GM19099 (cell line): ENCODE results near the gene CTNND2.

Experiments used
- POLR2A ChIP-seq: IDR thresholded peaks from 3 replicates; pipeline ENCODE4 v1.6.1; 2011; ENCODE audit warnings: low read depth; ENCODE audit not compliant: insufficient read length; ENCODE audit errors: extremely low read depth

CTNND2 gene

DNA sequence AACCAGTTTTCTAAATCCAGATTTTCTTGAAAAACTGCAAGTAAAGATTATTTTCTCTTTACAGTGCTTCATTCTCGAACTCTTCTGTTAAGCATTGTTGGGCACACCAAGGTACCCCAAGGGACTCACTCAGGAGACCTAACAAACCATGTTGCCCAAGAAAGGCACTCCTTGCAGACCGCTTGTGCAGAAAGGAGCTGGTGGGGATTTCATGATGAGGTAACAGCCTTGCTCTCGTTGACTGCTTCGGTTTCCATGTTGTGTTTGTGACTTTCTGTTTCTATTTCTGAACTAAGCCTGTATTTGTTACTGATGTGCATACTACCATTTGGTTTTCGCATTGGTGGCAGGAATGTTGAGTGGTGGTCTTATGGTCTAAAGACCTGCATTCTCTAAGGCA lies 876.6 kb downstream of the CTNND2 start:
- TF ChIP-seq POLR2A, result no peak

DNA sequence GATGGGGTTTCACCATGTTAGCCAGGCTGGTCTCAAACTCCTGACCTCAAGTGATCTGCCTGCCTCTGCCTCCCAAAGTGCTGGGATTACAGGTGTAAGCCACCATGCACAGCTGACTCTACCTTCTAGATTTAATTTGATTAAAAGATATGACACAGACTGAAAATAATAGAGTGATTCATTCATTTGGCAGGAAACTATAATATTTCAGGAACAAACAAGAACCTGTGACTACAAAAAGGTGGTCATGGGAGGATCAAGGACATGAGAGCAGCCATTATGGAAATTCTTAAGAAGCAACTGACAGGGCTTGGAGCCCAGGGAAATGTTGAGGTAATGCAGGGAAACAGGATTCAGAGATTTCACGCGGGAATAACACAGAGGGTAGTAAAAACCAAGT lies 877.7 kb downstream of the CTNND2 start:
- TF ChIP-seq POLR2A, result no peak

DNA sequence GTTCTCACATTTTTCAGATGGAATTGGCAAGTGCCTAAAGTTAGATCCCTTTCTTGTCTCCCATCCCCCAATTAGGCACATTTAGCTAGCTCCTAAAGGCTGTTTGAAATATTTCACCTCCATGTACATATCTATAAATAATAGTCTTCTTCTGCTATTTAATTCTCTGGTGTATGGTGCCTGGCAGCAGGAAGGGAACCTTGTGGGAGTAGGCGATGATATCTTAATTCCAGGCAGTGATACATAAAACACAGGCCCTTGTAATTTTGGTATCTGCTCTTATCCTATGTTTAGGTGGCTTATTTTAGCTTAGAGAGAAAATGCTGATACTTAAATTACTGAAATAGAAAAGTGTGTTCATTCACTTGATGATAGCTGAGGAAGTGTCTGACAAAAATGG lies 880.3 kb downstream of the CTNND2 start:
- TF ChIP-seq POLR2A, result no peak

DNA sequence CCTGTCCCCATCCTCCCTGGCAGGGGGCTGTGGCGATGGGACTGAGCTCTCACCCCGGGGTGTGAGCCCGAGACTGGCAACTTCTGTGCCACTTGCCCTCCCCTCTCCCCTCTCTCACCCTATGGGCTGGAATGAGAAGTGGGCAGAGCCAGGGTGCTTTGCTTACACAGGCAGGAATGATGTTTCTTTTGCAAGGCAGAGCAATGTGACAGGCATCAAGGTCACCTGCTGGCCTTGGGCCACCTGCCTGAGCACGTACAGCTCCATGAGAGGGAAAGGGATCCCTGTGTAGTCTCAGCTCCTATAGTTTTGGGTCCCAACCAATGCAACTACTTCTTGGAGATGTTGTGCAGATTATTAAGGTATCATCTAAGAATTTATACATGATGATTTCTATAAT lies 890.5 kb downstream of the CTNND2 start:
- TF ChIP-seq POLR2A, result no peak

DNA sequence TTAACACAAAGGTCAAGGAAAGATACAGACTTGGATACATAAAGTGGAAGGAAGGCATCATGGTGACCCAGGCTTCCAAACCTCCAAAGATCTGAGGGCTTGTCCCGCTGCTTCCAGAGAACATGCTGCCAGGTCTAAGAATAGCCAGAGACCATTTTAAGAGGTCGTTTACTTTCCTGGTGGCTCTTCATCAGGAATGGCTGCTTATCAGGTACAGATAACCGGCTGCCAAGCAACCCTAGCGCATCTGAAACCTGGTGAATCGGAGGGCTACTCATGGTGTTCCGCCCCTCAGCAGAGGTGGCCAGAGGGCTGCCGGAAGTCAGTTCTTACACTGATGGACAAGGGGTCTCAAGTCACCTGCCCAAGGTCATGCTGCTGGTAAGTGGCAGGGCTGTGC lies 892.0 kb downstream of the CTNND2 start:
- TF ChIP-seq POLR2A, result no peak

DNA sequence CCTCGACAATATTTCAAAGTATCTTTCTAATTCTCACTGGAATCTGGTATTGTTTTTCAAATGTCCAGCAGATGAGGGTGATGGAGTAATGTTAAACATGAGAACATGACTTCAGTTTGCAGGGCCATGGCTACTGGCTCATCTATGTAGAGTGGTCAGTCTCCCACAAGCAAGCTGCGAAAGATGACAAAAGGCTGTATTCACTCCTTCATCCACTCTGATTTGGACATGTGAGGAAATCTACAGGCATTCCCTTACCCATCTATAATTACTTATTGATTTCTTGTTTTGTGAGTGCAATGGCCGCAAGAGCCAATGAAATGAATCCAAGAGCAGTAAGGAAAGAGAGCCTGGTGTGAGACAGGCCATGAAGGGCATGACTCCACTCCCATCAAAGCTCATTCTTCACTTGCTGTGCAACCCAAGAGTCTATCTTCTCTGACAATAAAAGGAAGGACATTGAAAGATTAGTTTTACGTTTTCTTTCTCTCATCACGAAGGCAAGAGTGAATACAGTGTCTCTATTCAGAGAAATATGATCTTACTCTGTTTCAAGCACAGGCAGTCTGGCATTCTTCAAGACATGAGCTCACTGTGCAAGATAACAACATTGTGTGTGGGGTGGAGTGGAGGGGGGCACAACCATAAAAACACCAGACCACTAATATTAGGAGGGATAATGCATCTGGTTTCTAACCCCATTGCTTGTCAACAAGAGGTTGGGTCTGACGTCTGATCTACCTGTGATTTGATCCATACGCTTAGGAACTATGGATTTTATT lies 893.6 kb downstream of the CTNND2 start:
- no peak for TF ChIP-seq POLR2A

DNA sequence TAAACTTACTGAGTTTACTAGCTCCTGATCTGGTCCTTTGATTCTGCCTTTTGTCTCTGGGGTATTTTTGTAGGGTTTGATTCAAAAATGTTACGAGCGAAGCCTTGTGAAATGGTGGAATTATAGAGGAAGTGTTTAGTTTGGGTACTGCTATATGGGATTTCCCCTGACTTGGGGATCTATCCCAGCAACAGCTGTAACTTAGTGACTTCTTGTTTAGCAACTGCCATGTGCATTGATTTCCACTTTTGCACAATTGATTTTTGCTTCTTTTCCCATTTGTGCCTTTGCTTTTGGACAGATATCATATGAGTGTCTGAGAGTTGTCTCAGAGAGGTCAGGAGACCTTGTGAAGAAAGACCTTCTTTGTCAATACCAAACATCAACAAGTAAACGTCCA lies 894.7 kb downstream of the CTNND2 start:
- TF ChIP-seq POLR2A, result no peak

DNA sequence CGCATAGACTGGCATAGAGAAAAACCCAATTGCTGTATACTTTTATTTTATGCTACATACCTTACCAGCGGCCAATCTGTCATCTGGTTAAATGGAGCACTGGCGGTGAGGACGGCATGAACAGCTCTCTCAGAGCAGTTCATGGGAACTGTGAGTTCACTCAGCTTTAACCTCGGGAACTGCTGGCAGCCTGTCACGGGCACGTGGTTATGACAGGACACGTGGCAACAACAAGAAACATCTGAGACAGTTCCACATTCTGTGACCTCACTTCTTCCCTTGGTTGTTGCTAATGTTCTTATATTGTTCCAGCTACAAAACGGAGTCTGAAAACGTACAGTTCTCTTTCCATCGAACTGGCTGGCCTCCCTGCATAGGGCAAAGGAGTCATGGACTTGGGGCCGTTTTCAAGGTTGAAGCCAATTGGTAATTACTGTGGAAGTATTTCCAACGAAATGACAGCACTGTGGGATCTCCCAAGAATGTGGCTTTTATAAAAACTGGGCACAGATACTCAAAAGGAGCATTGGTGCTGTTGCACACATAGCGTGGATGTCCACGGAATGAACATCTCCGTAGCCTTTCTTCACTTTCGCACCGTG lies 896.9 kb downstream of the CTNND2 start:
- no peak for TF ChIP-seq POLR2A

DNA sequence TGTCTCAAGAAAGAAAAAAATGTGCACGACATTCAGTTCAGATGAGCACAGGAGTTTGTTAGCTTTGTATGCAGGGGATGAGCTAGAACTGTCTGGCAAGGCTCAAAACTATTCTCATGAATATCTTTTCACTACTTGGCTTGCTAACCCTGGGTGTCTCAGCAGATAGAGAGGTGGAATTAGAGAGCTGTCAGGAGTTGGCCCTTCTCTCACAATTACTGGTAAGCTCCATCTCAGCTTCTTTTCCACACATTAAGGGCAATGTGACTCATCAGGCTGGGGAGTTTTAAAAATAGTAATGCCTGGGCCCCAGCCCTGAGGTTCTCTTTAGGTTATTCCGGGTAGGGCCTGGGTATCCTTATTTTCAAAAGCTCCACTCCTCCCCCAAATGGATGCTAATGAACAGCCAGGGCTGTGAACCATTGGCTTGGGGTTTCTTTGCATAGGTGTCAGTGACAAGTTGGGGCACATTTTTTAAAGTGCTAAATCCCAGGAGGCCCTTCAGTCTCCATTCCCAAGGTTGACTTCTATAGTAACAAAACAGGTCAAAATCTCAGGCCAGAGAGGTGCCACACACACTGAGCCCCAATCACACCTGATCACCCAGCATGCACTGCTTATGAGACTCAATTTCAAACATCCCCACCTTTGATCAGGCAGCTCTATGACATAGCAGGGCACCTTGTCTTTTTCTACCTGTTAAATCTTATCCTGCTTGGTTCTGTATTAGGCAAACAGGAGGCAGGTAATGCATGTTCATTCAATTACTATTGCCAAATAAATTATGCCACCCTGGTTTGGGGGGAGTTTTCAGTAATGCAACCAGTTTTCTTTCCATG lies 903.5 kb downstream of the CTNND2 start:
- TF ChIP-seq POLR2A, result no peak

DNA sequence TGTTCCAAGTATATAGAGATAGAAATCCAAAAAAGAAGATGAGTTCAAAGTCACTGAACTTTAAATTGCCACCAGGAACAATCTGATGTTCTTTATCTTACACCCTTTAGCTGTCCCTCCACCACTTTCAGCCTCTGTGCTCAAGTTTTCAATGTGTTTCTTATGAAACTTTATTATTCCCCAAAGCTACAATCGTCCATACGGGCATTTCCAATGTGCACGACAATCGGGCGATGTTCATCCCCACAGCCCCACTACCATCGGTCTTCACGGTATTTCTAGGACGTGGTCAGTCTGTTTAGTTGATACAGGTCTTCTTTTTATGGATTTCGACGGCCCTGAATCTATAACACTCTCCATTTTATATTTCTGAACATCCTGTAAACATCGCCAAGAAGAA lies 904.5 kb downstream of the CTNND2 start:
- no peak for TF ChIP-seq POLR2A

DNA sequence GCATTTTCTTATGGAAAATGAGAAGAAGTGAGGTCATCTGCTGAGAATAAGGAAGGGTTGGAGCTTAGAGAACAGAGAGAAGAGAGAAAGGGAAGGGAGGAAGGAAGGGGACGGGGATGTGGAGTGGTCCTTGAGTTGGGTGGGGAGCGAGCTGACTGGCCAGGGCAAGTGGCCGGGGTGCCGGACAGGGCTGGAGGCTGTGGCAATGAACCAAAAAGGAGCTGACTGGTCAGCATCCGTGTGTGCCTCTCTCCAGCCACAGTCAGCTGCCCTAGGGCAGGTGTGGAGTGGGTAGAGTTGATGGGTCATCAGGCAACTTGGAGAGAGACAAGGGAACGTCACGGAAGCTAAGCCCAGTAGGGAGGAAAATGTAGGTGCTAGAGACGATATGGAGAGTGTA lies 908.4 kb downstream of the CTNND2 start:
- TF ChIP-seq POLR2A, result no peak

DNA sequence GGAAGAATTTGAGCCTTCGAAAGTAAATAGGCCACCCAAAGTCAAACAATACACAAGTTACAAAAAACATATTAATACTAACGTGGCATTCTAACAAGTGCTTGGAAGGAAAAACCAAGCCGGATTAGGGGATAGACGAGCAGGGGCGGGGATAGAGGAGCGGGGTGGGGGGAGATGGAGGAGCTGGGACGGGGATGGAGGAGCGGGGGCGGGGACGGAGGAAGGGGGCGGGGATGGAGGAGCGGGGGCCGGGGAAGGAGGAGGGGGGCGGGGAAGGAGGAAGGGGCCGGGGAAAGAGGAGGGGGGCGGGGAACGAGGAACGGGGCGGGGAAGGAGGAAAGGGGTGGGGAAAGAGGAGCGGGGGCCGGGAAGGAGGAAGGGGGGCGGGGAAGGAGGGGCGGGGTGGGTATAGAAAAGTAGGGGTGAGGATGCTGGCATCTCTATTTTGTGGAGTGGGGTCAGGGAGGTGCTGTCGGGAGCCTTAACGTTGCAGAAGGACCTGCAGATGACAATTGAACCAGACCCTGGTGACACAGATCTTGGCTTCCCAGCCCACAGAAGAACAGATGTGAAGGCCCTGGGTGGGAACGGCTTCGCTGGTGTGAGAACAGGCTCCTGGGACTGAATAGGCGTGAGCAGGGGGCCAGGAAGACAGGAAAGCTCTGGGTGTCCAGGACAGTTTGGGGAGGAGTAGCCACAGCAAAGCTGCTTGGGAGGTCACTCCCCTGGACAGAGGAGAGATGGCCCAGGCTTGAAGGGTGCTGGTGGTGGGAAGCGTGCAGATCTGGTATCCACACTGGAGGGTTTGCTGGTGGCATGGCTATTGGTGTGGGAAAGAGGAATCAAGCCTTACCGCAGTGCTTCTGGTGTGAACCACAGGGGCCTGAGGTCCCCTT lies 909.9 kb downstream of the CTNND2 start:
- TF ChIP-seq POLR2A, result no peak

DNA sequence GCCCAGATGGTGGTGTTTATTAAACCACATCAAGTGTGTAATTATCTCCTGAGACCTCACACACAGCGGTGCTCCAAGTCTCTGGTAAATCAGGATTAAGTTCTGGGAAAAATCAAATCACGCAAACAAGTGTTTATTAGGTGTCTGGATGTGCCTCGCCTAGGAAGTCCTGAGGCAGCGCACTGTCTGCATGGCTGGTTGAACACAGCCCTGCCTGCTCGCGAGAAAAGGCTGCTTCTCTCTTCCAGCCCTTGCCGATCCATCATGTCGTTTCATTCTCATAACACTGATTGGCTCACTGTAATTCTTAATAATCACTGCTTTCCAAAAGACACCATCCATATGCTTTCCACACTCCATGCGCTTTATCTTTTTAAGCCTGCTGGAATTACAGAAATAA lies 913.6 kb downstream of the CTNND2 start:
- no peak for TF ChIP-seq POLR2A

DNA sequence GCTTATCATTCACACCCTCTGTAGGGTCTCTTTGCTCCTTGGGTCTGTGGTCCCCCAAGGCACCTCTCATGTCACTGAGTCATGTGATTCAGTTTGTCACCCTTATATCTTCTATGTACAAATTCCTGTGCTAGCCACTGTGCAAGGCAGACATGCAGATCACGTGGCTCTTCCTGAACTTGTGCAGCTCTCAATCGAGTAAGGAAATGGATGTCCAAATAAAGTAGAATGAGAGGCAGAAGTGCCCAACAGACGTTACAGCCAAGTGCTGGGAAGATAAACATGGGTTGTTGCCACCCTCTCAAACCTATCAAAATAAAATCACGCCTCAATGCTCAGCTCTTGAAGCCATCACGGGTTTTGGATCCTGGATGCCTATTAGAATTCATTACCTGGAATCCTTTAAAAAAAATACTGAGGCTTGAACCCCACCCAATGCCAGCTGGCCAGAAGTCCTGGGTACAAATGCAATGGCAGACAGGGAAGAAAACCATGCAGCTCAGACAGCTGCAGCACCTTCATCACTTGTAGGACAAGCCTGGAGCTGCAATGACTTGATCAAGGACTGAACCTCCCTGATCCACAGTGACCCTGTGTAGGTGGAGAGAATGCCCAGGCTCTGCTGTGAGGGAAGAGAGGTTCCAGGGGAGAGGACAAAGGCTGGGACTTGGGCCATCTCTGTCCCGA lies 914.5 kb downstream of the CTNND2 start:
- TF ChIP-seq POLR2A, result no peak

DNA sequence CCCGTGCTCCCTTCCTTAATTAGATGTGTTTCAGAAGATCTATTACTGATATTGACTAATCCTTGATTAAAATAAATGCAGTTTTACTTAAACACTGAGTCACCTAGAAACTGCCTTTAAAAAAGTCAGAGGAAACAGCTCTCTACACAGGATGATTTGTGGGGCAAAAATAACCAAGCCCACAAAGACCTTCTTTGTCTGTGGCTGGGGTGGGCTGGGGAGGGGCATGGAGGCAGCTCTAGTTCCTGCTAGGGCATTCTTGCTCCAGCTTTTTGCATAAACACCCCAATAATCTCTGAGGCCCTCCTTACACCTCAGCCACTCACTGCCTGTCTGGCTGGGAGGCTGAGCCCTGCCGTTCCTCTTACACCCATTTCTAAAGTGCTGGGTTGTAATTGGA lies 915.6 kb downstream of the CTNND2 start:
- no peak for TF ChIP-seq POLR2A

DNA sequence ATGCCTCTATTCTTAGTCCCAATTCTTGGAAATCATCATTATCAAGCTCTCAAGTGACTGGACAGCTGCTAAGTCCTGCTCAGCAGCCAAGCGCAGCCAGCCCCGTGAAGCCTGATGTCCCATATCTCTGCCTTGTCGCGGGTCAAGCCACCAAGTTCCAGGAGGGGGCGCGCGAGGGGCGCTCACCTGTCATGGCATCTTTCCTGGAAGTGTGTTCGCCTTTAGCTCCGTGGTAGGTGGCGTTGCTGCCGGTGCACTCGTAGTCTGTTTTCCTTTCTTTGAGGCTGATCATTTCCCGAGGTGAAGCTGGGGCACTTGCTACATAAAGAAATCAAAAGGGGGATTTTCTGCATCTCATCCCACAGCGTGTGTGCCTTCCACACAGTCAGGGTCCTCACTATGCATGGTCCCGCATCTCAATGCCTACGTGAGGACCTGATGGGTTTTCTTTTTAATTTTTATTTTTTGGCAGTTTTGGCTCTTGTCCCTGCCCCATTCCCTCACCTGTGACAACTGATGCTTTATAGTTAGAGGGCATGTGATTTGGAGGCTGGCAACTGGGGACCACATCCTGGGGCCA lies 916.2 kb downstream of the CTNND2 start:
- TF ChIP-seq POLR2A, result no peak
